Mesenteric fat pad (tissue), 1 donor: ENCODE measurements around the gene DENND11. TPM values are rescaled to one million over a fixed set of nuclear protein-coding genes. Genes with fewer than 3 reads are reported as not detected.

ENCODE experiments used
- DNase-seq: peaks from one replicate; pipeline ENCODE4 v3.0.0-alpha.2; 2020; ENCODE audit warnings: low spot score
- total RNA-seq: library from RNA; stranded (reverse); fragmentation: NEBNext Ultra II Directional; extraction: Animal tissue kit (Norgen Biotek cat#: 25700); gene quantifications from one replicate; pipeline ENCODE4 v1.2.1, GENCODE V29; 2021
- donor health status: DM: yes; HTN: yes; CAD: no.

Gene DENND11
- total RNA-seq, 1 donor from 2014 or later: 18.2 TPM

- DNase-seq: no peak
These were observed 15.9 kb downstream of the DENND11 start for GRCh38 chr7:141686074-141686473.

GRCh38 chr7:141685285-141686023 is 16.5 kb downstream of the DENND11 start:
- no peak for DNase-seq

- no peak for DNase-seq
These were observed 23.0 kb downstream of the DENND11 start for GRCh38 chr7:141679014-141679413.

GRCh38 chr7:141676618-141677017 is 25.3 kb downstream of the DENND11 start:
- DNase-seq: no peak

GRCh38 chr7:141675436-141676215 is 26.3 kb downstream of the DENND11 start:
- no peak for DNase-seq

- DNase-seq: no peak
These were observed 27.3 kb downstream of the DENND11 start for GRCh38 chr7:141674702-141675101.

GRCh38 chr7:141674171-141674671 is 27.7 kb downstream of the DENND11 start:
- no peak for DNase-seq

GRCh38 chr7:141673346-141673745 is 28.6 kb downstream of the DENND11 start:
- DNase-seq: no peak

GRCh38 chr7:141671705-141672496 is 30.1 kb downstream of the DENND11 start:
- DNase-seq: no peak

- DNase-seq: no peak
These were observed 33.1 kb downstream of the DENND11 start for GRCh38 chr7:141668853-141669252.

- DNase-seq: no peak
These were observed 35.9 kb downstream of the DENND11 start for GRCh38 chr7:141666071-141666470.

GRCh38 chr7:141665208-141666035 is 36.5 kb downstream of the DENND11 start:
- DNase-seq: no peak

GRCh38 chr7:141664450-141664849 is 37.5 kb downstream of the DENND11 start:
- DNase-seq: no peak

GRCh38 chr7:141663081-141663849 is 38.7 kb downstream of the DENND11 start:
- no peak for DNase-seq

- DNase-seq: no peak
These were observed 41.7 kb downstream of the DENND11 start for GRCh38 chr7:141660259-141660658.

- no peak for DNase-seq
These were observed 42.5 kb downstream of the DENND11 start for GRCh38 chr7:141659501-141659900.

- no peak for DNase-seq
These were observed 47.4 kb downstream of the DENND11 start for GRCh38 chr7:141654551-141654950.

GRCh38 chr7:141652691-141653090 is 49.3 kb downstream of the DENND11 start:
- DNase-seq: no peak
